Naive thymus-derived CD8-positive, alpha-beta T cell (primary cell): Measurements from ENCODE around the gene SPRN. TPM values are rescaled to one million over a fixed set of nuclear protein-coding genes. Genes with fewer than 3 reads are reported as not detected.

ENCODE experiments used
- ATAC-seq, 2 donors: fragments of 150-1000 bp; cut with Tn5 transposase in 1 of 2; sonication (Bioruptor Pico), chemical (Tn5 transposase) in 1 of 2; 1 replicate in 1 of 2; 2 replicates in 1 of 2; pipeline ENCODE4 v1.10.0; 2021; ENCODE audit warnings: mild to moderate bottlenecking in 2 of 2, moderate library complexity in 2 of 2
- POLR2A ChIA-PET: fragments of 350-600 bp; sonication (Branson Sonifier 250); formaldehyde crosslinking; loops from one replicate; lab custom pipeline; 2021; ENCODE audit warnings: antibody characterized with exemption; lab: Charles Lee
- DNase-seq, 10 donors: peaks; one replicate each; pipeline versions ENCODE4 v3.0.0 to v3.0.0-alpha.2; 2020 to 2022
- H3K27ac Mint-ChIP-seq, 10 donors: one replicate each; pipeline ENCODE4 v1.8.0; 2020 to 2022; ENCODE audit warnings: mild to moderate bottlenecking in 10 of 10, mixed read lengths in 10 of 10, moderate library complexity in 4 of 10, inconsistent platforms in 1 of 10
- H3K27me3 Mint-ChIP-seq, 5 donors: one replicate each; pipeline ENCODE4 v1.8.0; 2021 to 2022; ENCODE audit warnings: mixed read lengths in 5 of 5
- H3K36me3 Mint-ChIP-seq, 3 donors: one replicate each; pipeline ENCODE4 v1.8.0; 2020 to 2022; ENCODE audit warnings: mixed read lengths in 3 of 3, mild to moderate bottlenecking in 2 of 3, inconsistent platforms in 1 of 3
- H3K4me1 Mint-ChIP-seq, 4 donors: one replicate each; pipeline ENCODE4 v1.8.0; 2021 to 2022; ENCODE audit warnings: mixed read lengths in 4 of 4
- H3K4me3 Mint-ChIP-seq, 10 donors: one replicate each; pipeline ENCODE4 v1.8.0; 2020 to 2022; ENCODE audit warnings: mild to moderate bottlenecking in 10 of 10, mixed read lengths in 10 of 10, moderate library complexity in 6 of 10, inconsistent platforms in 1 of 10
- H3K9me3 Mint-ChIP-seq, 9 donors: one replicate each; pipeline ENCODE4 v1.8.0; 2020 to 2022; ENCODE audit warnings: mixed read lengths in 9 of 9, mild to moderate bottlenecking in 3 of 9, inconsistent platforms in 1 of 9, moderate library complexity in 1 of 9
- polyA plus RNA-seq, 3 donors: library from polyadenylated mRNA; unstranded; fragments of 300-500 nt; fragmentation: Illumina TruSeq; gene quantifications; one replicate each; pipeline ENCODE4 v1.2.3, GENCODE V29; 2021
- total RNA-seq, 8 experiments: library from RNA in 2 of 8; stranded (reverse) in 2 of 8; gene quantifications; one replicate each; pipeline ENCODE4 v1.2.3 and lab custom pipeline; 2021 to 2026

SPRN gene
- total and polyA plus RNA-seq, 5 experiments from 2014 or later: 0.06 to 0.39 (median 0.28) TPM; not detected in 2

DNA sequence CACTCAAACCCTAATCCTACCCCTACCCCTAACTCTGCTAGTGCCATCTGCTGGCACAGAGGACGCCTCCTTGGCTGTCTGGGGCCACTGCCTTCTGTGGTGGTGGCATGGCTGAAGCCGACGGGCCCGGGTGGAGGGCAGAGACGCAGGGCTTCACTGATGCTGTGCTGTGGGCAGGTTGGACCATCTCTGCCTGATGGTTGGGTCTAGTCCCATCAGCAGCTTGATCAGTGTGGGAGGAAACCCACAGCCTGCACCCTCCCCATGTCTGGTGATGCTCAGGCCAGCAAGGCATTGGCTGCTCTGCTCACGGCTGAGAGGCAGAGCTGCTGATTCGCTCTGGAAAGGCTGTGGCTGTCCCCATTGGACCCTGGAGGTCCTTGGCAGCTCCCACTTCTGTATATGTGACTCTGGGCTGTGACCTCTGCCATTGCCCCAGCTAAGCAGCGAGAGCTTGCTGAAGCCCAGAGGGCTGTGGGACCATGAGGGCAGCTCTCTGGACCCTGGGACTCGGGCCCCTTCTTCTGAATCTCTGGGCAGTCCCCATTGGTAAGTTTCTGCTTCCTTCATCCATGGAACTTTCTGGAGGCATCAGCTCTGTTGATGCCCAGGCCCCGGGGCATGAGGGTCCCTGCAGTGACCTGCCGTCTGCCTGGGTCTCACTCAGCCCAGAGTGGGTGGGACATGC lies 29.2 kb upstream of the SPRN start, which contains the start of gene SCART1:
Gene SCART1, plus strand, starts transcription at position 430 of the 688 bp plus-strand sequence. Its CDS starts 53 bp downstream, at position 483.
- peak within 1 kb of the TSS in 1 of 10 donors; percentile 42 for H3K4me3 Mint-ChIP-seq
- no peak for ATAC-seq
- no peak for DNase-seq
- peak within 1 kb of the TSS in 1 of 10 donors; percentile 41 for H3K27ac Mint-ChIP-seq
- peaks cover 0 to 9% (median 1%) of the 10 kb centered on the region in 3 donors for H3K36me3 Mint-ChIP-seq
- no peaks in the 10 kb centered on the region for H3K4me1 Mint-ChIP-seq
- H3K9me3 Mint-ChIP-seq: peaks cover 0 to 15% (median 9%) of the 10 kb centered on the region in 9 donors
- H3K27me3 Mint-ChIP-seq: peaks cover 0 to 2% (median 0%) of the 10 kb centered on the region in 5 donors
- POLR2A ChIA-PET: no interaction called here

DNA sequence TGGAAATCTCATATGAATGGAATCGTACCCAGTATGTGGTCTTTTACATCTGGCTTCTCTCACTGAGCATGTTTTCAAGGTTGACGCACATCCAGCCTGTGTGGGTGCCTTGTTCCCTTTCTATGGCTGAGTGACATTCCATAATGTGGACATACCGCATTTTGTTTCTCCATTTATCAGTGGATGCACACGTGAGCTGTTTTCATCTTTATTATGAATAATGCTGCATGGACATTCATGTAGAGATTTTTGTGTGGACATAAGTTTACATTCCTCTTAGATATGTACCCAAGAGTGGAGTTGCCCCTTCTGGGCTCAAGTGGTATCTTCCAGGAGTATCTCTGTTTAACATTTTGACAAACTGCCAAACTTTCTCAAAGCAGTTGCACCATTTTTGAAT lies 28.0 kb upstream of the SPRN start:
- Mint-ChIP-seq H3K27me3 (peaks cover 0 to 7% (median 0%) of the 10 kb centered on the region in 5 donors), H3K27ac (no peak overlapping the region), H3K36me3 (peaks cover 7 to 21% (median 12%) of the 10 kb centered on the region in 3 donors), H3K4me1 (no peaks in the 10 kb centered on the region), H3K9me3 (peaks cover 7 to 27% (median 20%) of the 10 kb centered on the region in 9 donors), H3K4me3 (no peak overlapping the region)
- DNase-seq: no peak
- POLR2A ChIA-PET: no interaction called here
- no peak for ATAC-seq

DNA sequence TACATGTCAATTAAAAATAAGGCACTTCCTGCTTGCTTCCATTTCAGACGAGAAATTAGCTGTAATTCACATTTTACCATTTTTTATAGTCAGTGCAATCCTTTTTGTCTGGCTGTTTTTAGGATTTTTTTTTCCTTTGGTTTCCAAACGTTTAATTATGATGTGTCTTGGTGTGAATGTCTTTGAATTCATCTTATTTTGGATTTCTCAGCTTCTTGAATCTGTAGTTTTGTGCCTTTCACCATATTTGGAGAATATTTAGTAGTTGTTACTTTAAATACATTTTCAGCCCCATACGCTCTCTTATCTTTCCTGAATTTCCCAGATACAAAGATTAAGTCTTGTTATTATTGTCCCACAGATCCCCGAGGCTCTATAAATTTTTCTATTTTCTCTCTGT lies 26.9 kb upstream of the SPRN start:
- H3K9me3 Mint-ChIP-seq: peaks cover 11 to 35% (median 27%) of the 10 kb centered on the region in 9 donors
- ATAC-seq: no peak
- DNase-seq: no peak
- H3K4me1 Mint-ChIP-seq: no peaks in the 10 kb centered on the region
- H3K36me3 Mint-ChIP-seq: peaks cover 8 to 29% (median 18%) of the 10 kb centered on the region in 3 donors
- H3K4me3 Mint-ChIP-seq: no peak overlapping the region
- no peak overlapping the region for H3K27ac Mint-ChIP-seq
- POLR2A ChIA-PET: no interaction called here
- peaks cover 0 to 10% (median 0%) of the 10 kb centered on the region in 5 donors for H3K27me3 Mint-ChIP-seq

DNA sequence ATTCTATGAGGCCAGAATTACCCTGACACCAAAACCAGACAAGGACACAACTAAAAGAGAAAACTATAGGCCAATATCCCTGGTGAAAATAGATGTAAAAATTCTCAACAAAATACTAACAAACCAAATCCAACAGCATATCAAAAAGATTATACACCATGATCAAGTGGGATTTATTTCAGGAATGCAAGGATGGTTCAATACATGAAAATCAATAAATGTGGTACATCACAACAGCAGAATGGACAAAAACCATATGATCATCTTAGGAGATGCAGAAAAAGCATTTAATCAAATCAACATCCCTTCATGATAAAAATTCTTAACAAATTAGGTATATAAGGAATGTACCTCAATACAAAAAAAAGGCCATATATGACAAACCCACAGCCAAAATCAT lies 23.7 kb upstream of the SPRN start:
- Mint-ChIP-seq H3K4me3 (no peak overlapping the region), H3K9me3 (peaks cover 11 to 50% (median 28%) of the 10 kb centered on the region in 9 donors), H3K4me1 (peaks cover 0 to 4% (median 2%) of the 10 kb centered on the region in 4 donors), H3K36me3 (peaks cover 11 to 29% (median 18%) of the 10 kb centered on the region in 3 donors), H3K27ac (no peak overlapping the region), H3K27me3 (peaks cover 0 to 16% (median 9%) of the 10 kb centered on the region in 5 donors)
- DNase-seq (no peak), ATAC-seq (no peak)
- POLR2A ChIA-PET: interaction anchor here (0.6 kb wide), 1 partner anchor 234 kb away, joined by 3 read pairs; no protein-coding TSS in a partner anchor

DNA sequence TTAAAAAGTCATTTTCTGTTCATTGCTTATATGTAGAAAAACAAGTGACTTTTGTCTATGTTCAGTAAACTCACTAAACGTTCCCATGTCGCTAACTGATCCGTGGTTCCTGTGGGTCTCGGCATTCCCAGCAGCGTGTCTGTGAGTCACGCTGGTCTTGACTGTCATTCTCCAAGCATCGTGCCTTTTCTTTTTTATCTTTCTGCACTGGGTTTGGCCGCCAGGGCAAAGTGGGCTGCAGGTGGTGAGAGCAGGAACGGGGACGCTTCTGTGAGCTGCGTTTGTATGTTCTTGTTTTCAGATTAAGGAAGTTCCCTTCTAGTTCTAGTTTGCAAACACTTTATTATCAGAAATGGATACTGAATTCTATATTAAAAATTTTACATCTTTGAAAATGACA lies 22.6 kb upstream of the SPRN start:
- Mint-ChIP-seq H3K9me3 (peaks cover 11 to 52% (median 28%) of the 10 kb centered on the region in 9 donors), H3K4me3 (no peak overlapping the region), H3K36me3 (peaks cover 17 to 29% (median 18%) of the 10 kb centered on the region in 3 donors), H3K27me3 (peaks cover 0 to 23% (median 9%) of the 10 kb centered on the region in 5 donors), H3K4me1 (peaks cover 9 to 13% (median 13%) of the 10 kb centered on the region in 4 donors), H3K27ac (no peak overlapping the region)
- DNase-seq (no peak), ATAC-seq (no peak)
- POLR2A ChIA-PET: no interaction called here

DNA sequence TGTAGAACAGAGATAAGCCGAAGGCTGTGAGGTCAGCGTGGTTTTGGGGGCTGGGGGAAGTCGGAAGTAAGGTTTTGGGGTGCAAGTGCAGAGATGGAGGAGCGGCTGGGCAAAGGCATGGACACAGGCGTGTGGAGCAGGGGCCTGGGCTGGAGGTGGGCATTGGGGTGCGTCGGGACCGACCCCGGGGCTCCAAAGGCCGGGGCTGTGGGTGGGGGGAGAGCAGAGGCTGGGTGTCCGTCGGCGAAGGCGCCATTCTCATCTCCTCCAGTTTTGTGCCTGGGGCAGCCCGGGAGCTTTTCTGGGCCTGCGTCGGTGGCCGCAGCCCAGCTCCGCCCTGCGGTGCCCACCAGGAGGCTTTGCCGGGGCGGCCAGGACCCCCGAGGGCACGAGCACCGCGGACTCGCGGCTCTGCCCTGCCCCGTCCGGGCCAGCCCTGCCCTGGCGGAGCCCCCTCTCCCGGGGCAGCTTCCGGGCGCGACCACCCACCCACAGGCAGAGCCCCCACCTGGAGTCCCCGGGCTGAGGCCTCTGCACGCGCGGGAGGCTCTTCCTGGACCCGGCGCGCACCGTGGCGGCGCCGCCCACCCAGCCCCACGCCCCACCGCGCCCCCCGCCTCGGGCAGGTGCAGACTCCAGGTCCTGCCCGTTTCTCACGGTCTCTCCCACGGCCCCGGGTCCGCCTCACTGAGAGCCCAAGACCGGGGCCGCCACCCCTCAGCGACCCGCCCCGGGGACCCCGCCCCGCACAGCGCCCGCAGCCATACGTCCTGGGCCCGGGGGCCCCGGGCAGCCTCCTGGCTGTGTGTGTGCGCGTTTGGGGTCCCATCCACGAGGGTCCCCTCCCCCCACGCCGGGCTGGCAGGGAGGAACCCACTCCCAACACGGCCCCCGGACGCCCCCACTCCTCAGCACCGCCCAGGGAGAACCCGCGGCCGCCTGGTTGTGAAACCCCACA lies 21.6 kb upstream of the SPRN start:
- DNase-seq (no peak), ATAC-seq (no peak)
- peak overlapping the region in 1 of 10 donors; percentile 19 for H3K4me3 Mint-ChIP-seq
- peaks cover 17 to 29% (median 18%) of the 10 kb centered on the region in 3 donors for H3K36me3 Mint-ChIP-seq
- POLR2A ChIA-PET: no interaction called here
- H3K4me1 Mint-ChIP-seq: peaks cover 11 to 19% (median 15%) of the 10 kb centered on the region in 4 donors
- peaks cover 11 to 52% (median 28%) of the 10 kb centered on the region in 9 donors for H3K9me3 Mint-ChIP-seq
- H3K27ac Mint-ChIP-seq: no peak overlapping the region
- peaks cover 0 to 23% (median 9%) of the 10 kb centered on the region in 5 donors for H3K27me3 Mint-ChIP-seq

DNA sequence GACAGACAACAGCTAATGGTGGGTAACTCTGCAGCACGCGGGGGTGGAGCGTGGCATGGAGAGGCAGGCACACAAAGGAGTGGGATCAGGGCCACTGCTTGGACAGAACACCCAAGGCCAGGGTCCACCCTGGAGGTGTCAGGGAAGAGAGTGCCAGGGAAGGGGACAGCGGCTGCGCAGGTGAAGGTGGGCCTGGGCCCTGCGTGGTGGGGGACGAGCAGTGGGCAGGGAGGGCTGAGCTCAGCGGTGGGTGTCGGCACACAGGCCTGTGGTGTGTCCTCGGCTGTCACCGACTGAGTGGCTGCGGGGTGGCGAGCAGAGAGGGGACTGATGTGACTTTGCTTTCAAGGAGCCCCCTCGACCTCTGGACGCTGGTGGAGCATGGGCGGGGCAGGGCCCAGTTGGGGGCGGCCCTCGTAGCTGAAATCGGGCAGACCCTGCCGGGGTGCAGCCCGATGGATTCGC lies 20.9 kb upstream of the SPRN start:
- Mint-ChIP-seq H3K4me3 (peak overlapping the region in 1 of 10 donors; percentile 46), H3K9me3 (peaks cover 11 to 46% (median 28%) of the 10 kb centered on the region in 9 donors), H3K4me1 (peaks cover 11 to 19% (median 15%) of the 10 kb centered on the region in 4 donors), H3K36me3 (peaks cover 17 to 29% (median 18%) of the 10 kb centered on the region in 3 donors), H3K27me3 (peaks cover 0 to 23% (median 9%) of the 10 kb centered on the region in 5 donors), H3K27ac (no peak overlapping the region)
- DNase-seq: no peak
- POLR2A ChIA-PET: no interaction called here
- no peak for ATAC-seq

DNA sequence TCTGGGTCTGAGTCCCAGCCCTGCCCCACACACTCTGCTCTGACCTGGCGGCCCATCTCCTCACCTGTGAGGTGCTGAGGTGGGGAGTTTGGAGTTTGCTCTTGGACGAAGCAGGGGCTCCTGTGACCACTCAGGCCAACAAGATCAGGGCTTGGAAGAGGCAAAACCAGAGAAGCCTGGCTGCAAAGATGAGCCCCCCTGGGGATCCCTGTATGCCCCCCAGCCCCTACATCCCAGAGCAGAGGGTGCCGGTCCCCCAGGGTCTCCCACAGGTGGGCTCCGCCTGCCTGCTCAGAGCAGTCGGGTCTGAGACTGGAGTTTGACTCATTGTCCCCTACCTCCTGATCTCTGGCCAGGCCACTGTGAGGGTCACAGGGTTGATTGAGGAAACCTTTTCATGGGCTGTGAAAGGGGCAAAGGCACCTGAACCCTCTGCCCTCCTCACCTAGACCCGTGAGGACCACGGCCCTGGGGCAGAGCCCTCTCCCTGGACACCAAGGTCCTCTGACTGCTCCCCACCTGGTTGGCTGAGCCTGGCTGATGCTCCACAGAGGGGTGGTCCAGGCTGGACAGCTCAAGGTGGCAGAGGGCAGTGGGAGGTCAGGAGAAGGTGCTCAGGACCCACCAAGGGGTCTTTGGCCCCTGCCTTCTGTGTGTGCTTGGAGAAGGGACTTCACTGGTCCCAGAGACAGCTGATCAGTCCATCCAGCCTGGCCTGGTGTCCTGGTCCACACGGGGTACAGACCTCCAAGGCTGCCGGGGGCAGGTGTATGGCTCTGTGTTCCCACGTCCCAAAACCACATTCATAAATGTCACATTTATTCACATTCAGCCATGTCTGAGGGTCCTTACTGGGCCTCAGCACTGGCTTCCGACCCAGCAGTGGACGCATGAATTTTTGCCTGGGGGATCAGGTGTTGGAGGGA lies 20.2 kb upstream of the SPRN start:
- H3K27ac Mint-ChIP-seq: no peak overlapping the region
- peaks cover 11 to 45% (median 28%) of the 10 kb centered on the region in 9 donors for H3K9me3 Mint-ChIP-seq
- ATAC-seq: no peak
- H3K4me1 Mint-ChIP-seq: peaks cover 11 to 19% (median 15%) of the 10 kb centered on the region in 4 donors
- DNase-seq: no peak
- peaks cover 0 to 23% (median 9%) of the 10 kb centered on the region in 5 donors for H3K27me3 Mint-ChIP-seq
- POLR2A ChIA-PET: no interaction called here
- H3K4me3 Mint-ChIP-seq: peak overlapping the region in 2 of 10 donors; percentile 15 to 46
- H3K36me3 Mint-ChIP-seq: peaks cover 17 to 29% (median 18%) of the 10 kb centered on the region in 3 donors

DNA sequence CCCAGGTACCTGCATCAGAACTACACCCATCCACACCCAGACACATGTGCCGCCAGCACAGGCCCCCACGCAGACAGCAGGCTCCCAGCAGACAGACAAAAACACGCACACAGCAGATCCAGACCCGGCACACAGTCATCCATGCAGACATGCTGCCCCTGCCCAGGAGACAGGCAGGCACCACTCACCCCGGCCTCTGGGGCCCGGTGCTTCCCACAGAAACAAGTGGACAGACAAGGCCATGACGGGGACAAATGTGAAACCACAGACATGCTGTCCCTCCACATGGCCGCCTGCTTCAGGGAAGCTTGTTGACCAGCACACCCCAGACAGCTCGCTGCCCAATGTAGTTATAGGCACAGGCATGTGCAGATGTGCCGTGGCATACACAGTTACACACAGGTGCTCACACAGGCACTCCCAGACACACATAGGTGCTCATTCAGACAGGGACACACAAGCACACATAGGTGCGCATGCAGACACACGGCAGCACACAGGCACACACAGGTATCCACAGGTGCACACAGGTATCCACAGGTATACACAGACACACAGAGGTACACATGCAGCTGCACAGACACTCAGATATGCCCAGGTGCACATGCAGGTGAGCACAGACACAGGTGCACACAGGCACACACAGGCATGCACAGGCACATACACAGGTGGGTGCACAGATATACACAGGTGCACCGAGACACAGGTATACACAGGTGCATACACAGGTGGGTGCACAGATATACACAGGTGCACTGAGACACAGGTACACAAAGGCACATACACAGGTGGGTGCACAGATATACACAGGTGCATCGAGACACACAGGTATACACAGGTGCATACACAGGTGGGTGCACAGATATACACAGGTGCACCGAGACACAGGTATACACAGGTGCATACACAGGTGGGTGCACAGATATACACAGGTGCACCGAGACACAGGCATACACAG lies 18.8 kb upstream of the SPRN start:
- peaks cover 13 to 17% (median 16%) of the 10 kb centered on the region in 3 donors for H3K36me3 Mint-ChIP-seq
- H3K27ac Mint-ChIP-seq: peak overlapping the region in 4 of 10 donors; percentile 20 to 71 (median 38)
- DNase-seq: no peak
- peaks cover 10 to 32% (median 18%) of the 10 kb centered on the region in 9 donors for H3K9me3 Mint-ChIP-seq
- POLR2A ChIA-PET: no interaction called here
- peaks cover 14 to 27% (median 22%) of the 10 kb centered on the region in 4 donors for H3K4me1 Mint-ChIP-seq
- peak overlapping the region in 2 of 10 donors; percentile 8 to 30 for H3K4me3 Mint-ChIP-seq
- no peak for ATAC-seq
- H3K27me3 Mint-ChIP-seq: peaks cover 2 to 33% (median 14%) of the 10 kb centered on the region in 5 donors

DNA sequence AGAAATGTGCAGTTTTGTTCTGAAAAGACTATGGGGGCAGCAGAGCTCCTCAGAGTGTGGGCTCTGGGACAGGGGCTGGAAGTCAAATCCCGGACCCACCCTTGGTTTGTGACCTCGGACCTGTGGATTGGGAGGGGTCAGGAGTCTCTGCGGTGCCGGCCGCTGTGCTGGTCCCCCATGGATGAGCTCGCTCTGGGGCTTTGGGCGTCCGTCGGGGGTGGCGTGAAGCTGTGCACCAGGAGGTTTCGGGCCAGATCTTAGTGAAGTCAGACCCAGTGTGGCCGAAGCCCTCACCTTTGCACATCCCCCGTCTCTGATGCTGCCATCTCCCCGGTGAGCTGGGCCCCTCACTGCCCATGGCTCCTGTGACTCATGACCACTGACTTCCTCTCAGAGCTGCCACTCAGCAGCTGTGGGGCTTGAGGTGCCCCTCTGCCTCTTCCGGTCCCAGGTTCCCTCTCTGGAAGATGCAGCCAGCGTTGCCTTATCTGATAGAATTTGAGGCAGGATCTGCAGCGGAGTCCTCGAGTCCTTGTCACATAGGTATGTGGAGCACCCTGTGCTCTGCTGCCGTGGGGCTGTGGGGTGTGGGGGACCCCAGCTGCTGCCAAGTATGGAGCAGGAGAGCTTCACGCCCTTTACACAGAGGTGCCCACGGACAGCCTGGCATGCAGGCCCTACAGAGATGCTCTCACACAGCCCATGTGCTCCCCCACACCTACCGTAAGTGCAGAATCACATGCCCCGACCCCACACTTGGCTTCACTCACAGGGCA lies 18.0 kb upstream of the SPRN start:
- no peak for ATAC-seq
- POLR2A ChIA-PET: no interaction called here

More for the DNA sequence above, 18.0 kb upstream of the SPRN start:
- no peak for DNase-seq
- Mint-ChIP-seq H3K27me3 (peaks cover 3 to 40% (median 14%) of the 10 kb centered on the region in 5 donors), H3K9me3 (peaks cover 1 to 24% (median 9%) of the 10 kb centered on the region in 9 donors), H3K4me3 (peak overlapping the region in 4 of 10 donors; percentile 8 to 55 (median 36)), H3K36me3 (peaks cover 6 to 9% (median 8%) of the 10 kb centered on the region in 3 donors), H3K4me1 (peaks cover 14 to 32% (median 24%) of the 10 kb centered on the region in 4 donors), H3K27ac (peak overlapping the region in 3 of 10 donors; percentile 20 to 71 (median 57))
